BE2C (cell line): ENCODE results near the gene ADA.
A peak's percentile ranks its signal among the peaks of the same experiment; 100 is the strongest.
"Not testable (repeated sequence)": the region's sequence is repeated elsewhere in the genome, so short reads cannot be mapped to it uniquely, and the experiment has no call there.

Experiments
- DNase-seq: peaks from one replicate; pipeline ENCODE4 v3.0.0-alpha.2; 2020
- H3K27me3 ChIP-seq: fragments of 250-450 bp; sonication (Bioruptor Pico); 2 replicates; pipeline ENCODE4 v1.5.1; 2020; ENCODE audit warnings: mild to moderate bottlenecking
- H3K36me3 ChIP-seq: fragments of 250-450 bp; sonication (Bioruptor Pico); 2 replicates; pipeline ENCODE4 v1.5.1; 2020; ENCODE audit warnings: mild to moderate bottlenecking
- H3K4me1 ChIP-seq: fragments of 250-450 bp; sonication (Bioruptor Pico); 2 replicates; pipeline ENCODE4 v1.5.1; 2020
- H3K4me3 ChIP-seq: 2 replicates; pipeline ENCODE4 v1.5.1; 2011; ENCODE audit warnings: low read depth, low read length
- H3K9me3 ChIP-seq: fragments of 250-450 bp; sonication (Bioruptor Pico); 2 replicates; pipeline ENCODE4 v1.5.1; 2020
- TF ChIP-seq, protein P1 (sequence below): IDR thresholded peaks from 2 replicates; pipeline ENCODE4 v1.5.1; 2012; ENCODE audit warnings: mild to moderate bottlenecking, low read depth, low read length

The ADA gene

DNA sequence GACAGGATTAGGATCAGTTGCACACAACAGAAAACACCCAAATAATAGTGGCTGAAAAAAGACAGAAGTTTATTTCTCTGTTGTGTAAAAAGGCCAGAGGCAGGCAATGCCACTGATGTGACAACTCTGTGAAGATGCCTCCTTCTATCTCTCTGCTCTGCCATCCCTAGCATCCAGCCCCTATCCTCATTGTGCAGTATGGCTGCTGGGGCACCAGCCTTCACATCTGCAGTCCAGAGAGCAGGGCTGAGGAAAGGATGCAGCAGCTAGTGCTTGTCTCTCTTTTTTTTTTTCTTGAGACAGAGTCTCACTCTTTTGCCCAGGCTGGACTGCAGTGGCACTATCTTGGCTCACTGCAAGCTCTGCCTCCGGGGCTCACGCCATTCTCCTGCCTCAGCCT, 6.4 kb upstream of the ADA start:
- TF ChIP-seq, protein P1, sequence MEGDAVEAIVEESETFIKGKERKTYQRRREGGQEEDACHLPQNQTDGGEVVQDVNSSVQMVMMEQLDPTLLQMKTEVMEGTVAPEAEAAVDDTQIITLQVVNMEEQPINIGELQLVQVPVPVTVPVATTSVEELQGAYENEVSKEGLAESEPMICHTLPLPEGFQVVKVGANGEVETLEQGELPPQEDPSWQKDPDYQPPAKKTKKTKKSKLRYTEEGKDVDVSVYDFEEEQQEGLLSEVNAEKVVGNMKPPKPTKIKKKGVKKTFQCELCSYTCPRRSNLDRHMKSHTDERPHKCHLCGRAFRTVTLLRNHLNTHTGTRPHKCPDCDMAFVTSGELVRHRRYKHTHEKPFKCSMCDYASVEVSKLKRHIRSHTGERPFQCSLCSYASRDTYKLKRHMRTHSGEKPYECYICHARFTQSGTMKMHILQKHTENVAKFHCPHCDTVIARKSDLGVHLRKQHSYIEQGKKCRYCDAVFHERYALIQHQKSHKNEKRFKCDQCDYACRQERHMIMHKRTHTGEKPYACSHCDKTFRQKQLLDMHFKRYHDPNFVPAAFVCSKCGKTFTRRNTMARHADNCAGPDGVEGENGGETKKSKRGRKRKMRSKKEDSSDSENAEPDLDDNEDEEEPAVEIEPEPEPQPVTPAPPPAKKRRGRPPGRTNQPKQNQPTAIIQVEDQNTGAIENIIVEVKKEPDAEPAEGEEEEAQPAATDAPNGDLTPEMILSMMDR = no peak
- Histone ChIP-seq H3K27me3 (peaks cover 6% of the 10 kb centered on the region; the same call in 1 of the 2 replicates), H3K36me3 (no peaks in the 10 kb centered on the region), H3K9me3 (no peaks in the 10 kb centered on the region), H3K4me3 (no peak overlapping the region), H3K4me1 (no peaks in the 10 kb centered on the region)
- no peak for DNase-seq

DNA sequence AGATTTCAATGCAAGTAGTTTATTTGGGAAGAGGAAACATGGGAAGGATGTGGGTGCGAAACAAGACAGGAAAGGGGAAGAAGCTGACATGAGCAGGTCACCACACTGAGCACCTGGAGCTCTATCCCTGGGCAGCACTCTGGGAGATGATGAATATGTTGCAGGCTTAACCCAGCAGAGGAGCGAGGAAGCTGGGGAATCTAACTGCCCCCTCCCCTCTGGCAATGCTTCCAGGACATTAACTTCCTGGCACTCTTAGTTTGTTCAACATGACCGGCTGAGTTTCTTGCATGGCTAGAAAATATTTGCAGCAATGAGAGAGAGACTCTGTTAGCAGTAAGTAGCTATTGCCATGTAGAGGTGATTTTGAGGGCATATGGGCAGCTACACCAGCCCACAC, 4.9 kb upstream of the ADA start:
- TF ChIP-seq, protein P1 = no peak
- no peaks in the 10 kb centered on the region for H3K4me1 ChIP-seq
- no peak overlapping the region for H3K4me3 ChIP-seq
- H3K36me3 ChIP-seq = no peaks in the 10 kb centered on the region
- DNase-seq = no peak
- H3K9me3 ChIP-seq = no peaks in the 10 kb centered on the region
- peaks cover 6% of the 10 kb centered on the region; the same call in 1 of the 2 replicates for H3K27me3 ChIP-seq

DNA sequence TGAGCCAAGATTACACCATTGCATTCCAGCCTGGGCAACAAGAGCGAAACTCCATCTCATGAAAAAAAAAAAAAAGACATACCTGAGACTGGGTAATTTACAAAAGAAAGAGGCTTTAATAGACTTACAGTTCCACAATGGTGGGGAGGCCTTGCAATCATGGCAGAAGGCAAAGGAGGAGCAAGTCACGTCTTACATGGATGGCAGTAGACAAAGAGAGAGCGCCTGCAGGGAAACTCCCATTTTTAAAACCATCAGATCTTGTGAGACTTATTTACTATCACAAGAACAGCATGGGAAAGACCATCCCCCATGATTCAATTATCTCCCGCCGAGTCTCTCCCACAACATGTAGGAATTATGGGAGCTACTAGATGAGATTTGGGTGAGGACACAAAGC, 2.7 kb upstream of the ADA start:
- not testable (repeated sequence) for DNase-seq, H3K4me3 ChIP-seq, H3K9me3 ChIP-seq, H3K27me3 ChIP-seq, H3K4me1 ChIP-seq, H3K36me3 ChIP-seq

DNA sequence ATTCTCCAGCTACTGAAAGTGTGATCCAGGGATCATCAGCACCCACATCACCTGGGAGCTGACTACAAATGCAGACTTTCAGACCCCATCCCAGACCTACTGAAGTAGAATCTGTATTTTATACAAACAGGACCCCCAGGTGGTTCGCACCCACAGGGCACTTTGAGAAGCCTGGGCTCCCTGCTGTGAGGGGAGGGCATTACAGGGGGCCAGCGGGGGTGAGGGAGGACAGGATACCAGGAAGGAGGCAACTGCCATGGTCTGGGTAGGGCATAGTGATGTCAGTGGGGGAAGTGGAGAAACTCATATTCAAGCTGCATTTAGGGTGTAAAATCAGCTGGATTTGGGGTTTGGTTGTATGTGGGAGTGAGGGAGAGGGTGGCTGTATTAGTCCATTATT, 2.0 kb upstream of the ADA start:
- peaks cover 6% of the 10 kb centered on the region; the same call in 1 of the 2 replicates for H3K27me3 ChIP-seq
- TF ChIP-seq, protein P1 = no peak
- H3K9me3 ChIP-seq = no peaks in the 10 kb centered on the region
- no peaks in the 10 kb centered on the region for H3K4me1 ChIP-seq
- no peak overlapping the region for H3K4me3 ChIP-seq
- no peak for DNase-seq
- no peaks in the 10 kb centered on the region for H3K36me3 ChIP-seq

DNA sequence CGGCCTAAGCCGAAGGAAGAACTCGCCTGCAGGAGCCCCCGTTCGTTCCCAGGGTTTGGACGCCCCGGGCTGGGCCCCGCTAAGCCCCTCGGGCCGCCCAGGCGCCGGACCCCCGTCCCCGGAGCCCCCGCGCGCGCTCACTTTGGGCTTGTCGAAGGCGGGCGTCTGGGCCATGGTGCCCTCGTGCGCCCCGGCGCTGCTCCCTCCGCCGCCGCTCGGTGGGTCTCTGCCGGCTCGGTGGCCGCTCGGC, 140 bp downstream of the ADA start:
- peak overlapping the region; percentile 67 for H3K4me3 ChIP-seq
- H3K36me3 ChIP-seq = no peaks in the 10 kb centered on the region
- H3K9me3 ChIP-seq = no peaks in the 10 kb centered on the region
- no peak for DNase-seq
- H3K4me1 ChIP-seq = no peaks in the 10 kb centered on the region
- H3K27me3 ChIP-seq = peaks cover 6% of the 10 kb centered on the region; the same call in 1 of the 2 replicates
- TF ChIP-seq, protein P1 = no peak

DNA sequence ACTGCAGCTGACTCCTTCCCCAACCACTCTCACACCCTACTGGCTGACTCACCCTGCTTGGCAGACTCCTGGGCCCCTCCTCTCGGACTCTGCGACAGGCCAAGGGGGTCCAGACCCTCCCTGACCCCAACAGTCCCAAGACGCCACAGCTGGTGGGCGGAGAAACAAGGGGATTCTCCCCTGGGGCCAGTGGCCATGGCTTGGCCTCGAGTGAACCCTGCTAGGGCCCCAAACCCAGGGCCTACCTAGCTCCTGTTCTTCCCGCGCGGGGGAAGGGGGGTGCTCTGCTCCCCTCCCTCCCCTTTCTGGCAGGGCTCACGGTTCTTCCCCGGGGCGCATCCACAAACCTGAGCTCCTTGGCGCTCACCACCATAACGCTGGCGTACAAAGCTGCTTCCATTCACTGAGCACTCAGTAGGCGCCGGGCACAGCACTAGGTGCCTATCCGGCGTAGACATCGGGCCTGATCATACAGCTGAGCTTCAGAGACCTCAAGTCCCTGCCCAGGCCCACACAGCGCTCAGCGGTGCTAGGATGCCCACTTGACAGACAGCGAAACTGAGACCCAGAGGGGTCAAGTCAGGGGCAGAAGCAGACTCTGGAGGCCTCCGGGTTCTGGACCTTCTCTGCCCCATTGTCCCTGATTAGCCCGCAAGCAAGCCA, 597 bp downstream of the ADA start:
- TF ChIP-seq, protein P1 = no peak
- H3K36me3 ChIP-seq = no peaks in the 10 kb centered on the region
- H3K27me3 ChIP-seq = peaks cover 6% of the 10 kb centered on the region; the same call in 1 of the 2 replicates
- DNase-seq = no peak
- H3K4me3 ChIP-seq = peak overlapping the region; percentile 67
- no peaks in the 10 kb centered on the region for H3K9me3 ChIP-seq
- H3K4me1 ChIP-seq = no peaks in the 10 kb centered on the region

DNA sequence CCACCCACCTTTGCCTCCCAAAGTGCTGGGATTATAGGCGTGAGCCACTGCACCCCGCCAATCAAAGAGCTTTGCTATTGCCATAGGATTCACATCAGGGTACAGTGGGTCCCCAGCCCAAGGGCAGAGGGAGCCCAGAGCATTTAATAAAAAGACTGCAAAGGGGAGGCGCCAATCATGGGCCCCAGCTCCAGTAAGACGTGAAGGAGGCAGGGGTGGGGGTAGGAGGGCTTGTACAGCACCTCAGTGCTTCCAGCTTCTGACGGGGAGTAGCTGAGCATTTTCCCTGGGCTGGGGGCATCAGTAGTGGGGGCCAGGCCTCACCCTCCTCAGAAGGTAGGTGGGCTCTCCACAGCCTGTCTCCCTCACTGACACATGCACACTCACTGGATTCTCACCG, 1.5 kb downstream of the ADA start:
- Histone ChIP-seq H3K4me1 (no peaks in the 10 kb centered on the region), H3K27me3 (peaks cover 5% of the 10 kb centered on the region; the same call in 1 of the 2 replicates), H3K9me3 (no peaks in the 10 kb centered on the region), H3K4me3 (no peak overlapping the region), H3K36me3 (no peaks in the 10 kb centered on the region)
- TF ChIP-seq, protein P1 = no peak
- no peak for DNase-seq
